GM13977 (cell line): ENCODE results near the gene ITPKB.

Experiments
- DNase-seq: peaks from one replicate; pipeline ENCODE4 v3.0.0; 2012; ENCODE audit warnings: low spot score
- CTCF ChIP-seq: IDR thresholded peaks from 2 replicates; pipeline ENCODE4 v1.5.1; 2012; ENCODE audit warnings: mild to moderate bottlenecking, control low read depth; ENCODE audit not compliant: insufficient read depth; ENCODE audit errors: extremely low read depth, missing control alignments
- in situ Hi-C: fragments of 300-500 bp; cut with MboI; formaldehyde crosslinking; loops from one replicate; pipeline ENCODE4 v1.12.0; 2022; ENCODE audit warnings: low sequenced_read_pairs, low pct_unique_long_range_greater_than_20kb, mixed read lengths, inconsistent platforms; ENCODE audit not compliant: unreplicated experiment

Gene ITPKB

DNA sequence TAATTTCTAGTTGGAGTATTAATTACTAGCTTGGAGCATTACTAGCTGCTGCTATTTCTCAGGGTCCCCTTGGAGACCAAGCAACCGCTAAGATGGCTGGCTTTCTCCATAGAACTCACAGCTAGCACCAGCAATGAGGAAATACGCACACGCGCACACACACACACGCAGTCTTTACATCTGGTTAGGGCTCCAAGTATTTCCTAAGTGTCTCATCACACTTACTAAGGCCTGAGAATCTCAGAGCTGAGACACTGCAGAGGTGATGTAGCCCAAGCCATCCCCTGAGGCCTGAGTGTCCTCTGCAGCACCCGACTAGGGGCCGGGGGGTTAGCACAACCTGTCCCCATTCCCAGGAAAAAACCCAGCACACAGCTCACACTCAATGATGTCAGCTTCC lies 42.5 kb downstream of the ITPKB start:
- no peak for DNase-seq
- in situ Hi-C loops, result no loop called here
- no peak for TF ChIP-seq CTCF

DNA sequence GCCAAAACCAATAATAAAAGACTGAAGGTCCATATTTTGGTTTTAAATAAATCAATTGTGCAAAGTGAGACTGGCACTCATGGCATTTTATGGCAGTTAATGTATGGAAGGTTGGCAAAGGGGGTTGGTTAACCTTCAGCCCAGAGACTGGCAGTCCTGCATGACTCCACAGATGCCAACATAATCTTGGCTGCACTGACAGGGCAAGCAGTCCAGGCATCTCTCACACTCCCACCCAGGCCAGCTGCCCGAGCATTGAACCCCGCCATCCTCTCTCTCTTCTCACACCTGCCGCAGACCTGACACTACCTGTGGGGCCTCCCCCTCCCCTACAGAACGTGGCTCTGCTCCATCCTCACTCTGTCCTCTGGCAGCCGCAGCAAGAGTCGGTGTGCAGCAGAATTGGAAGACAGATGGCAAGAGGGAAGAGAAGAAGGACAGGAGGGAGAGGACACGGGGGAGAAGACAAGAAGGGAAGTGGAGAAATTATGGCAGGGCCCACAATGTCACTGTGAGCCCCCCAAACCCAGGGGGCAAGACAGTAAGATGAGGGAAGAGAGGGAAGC lies 43.7 kb downstream of the ITPKB start:
- TF ChIP-seq CTCF, result no peak
- DNase-seq, result no peak
- in situ Hi-C loops, result no loop called here

GRCh38 chr1:226692823-226693222 lies 46.3 kb downstream of the ITPKB start:
- TF ChIP-seq CTCF, result no peak
- in situ Hi-C loops, result no loop called here
- no peak for DNase-seq

GRCh38 chr1:226692051-226692792 lies 46.9 kb downstream of the ITPKB start:
- in situ Hi-C loops, result no loop called here
- no peak for DNase-seq
- no peak for TF ChIP-seq CTCF

DNA sequence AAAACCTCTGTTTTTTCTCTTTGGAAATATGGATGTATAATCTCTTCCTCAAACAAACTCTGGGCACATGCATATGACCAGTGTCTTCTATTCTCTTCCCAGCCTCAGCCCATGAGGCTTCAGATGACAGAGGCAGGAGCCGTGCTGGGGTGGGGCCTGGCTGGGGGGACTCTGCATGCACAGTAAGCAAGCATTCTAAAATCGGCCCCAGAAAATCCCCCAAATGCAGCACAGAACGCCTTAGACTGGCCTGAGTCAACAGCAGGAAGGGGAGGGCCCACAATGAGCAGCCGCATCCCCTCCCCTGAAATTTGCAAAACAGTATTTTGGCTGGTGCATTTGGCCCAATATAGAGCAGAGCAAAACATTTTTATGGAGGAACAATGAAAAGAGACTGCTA lies 47.8 kb downstream of the ITPKB start:
- in situ Hi-C loops, result no loop called here
- no peak for TF ChIP-seq CTCF

GRCh38 chr1:226690460-226690982 lies 48.6 kb downstream of the ITPKB start:
- in situ Hi-C loops, result no loop called here
- no peak for TF ChIP-seq CTCF
- no peak for DNase-seq

More for the DNA sequence above, 47.8 kb downstream of the ITPKB start:
- DNase-seq, result peak; percentile 56
